ENCODE data around the gene PRPH. TPM values are rescaled to one million over a fixed set of nuclear protein-coding genes. Genes with fewer than 3 reads are reported as not detected.
A peak's percentile ranks its signal among the peaks of the same experiment; 100 is the strongest.

PRPH gene
- total and polyA plus RNA-seq, 7 donors, result 0.06 to 0.20 TPM; not detected in 5

DNA sequence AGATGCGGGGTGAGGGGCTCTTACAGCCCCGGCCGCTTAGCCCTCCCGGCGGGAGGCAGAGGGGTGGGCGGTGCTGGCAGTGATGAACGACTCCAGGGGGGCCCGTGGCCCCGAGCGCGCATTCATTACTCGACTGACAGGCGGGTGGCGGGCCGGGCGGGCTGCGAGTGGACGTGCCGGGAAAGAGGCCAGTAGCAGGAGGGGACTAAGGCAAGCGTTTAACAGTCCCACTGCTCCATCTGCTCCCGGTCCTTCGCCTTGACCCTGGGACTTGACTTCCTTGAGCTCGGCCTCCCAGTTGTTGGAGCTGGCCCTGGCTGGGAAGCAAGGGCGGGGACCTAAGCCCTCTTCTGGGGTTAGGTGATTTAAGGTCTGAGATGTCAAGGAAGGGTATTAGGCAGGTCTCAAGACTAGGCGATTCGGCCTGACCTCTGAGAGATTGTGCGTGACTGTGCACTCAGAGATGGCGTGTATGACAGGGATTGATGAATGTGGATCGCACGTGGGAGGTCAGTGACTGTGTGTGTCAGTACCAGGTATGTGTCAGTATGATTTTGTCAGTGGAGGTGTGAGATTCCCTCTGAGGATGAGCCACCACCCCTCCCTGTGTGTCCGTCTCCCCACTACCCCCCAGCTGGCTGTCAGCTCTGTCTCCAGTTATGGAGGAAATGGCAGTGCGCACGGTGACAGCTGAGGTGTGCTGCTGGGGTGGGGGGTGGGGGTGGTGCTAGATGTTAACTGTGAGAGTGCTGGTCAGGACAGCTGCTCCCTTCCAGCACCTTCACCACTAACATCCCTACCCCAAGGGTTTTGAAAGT lies 48.2 kb downstream of the PRPH start:
- Histone ChIP-seq H3K27me3 (ENCODE audit: insufficient read depth in 3 of 3, low read length in 2 of 3) (peaks cover 0 to 75% (median 29%) of the 10 kb centered on the region in 3 donors), H3K4me1 (peaks cover 40% of the 10 kb centered on the region)
- intact Hi-C loops (cut with DNase I), result loop anchor here in 1 of 2 donors (2.0 kb wide), 1 partner anchor 54 kb away; no protein-coding TSS in a partner anchor

DNA sequence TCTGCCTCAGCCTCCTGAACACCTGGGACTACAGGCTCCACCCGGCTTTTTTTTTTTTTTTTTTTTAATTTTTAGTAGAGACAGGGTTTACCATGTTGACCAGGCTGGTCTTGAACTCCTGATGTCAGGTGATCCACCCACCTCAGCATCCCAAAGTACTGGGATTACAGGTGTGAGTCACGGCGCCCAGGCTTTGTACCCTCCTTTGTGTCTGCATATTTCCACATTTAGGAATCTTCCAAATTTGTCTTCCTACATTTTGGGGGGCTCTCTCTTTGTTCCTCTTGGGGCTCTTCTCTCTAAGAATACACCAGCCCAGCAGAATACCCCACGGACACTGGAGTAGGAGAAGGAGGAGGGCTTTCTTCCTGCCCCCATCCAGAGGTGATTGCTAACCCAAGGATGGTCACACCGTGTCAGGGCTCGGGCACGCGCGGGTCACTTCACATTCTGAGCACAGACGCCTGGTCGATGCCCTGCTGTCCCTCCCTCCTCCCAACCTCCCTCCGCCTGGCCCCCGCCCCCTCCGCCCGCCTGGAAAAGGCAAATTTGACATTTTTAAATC lies 49.6 kb downstream of the PRPH start:
- intact Hi-C loops (cut with DNase I), result no loop called here
- 33 to 34% (median 34%) methylated on average over 13 to 15 of the region's 15 CpGs for WGBS, 3 donors
- no peak for ATAC-seq
- peaks cover 40% of the 10 kb centered on the region for H3K4me1 ChIP-seq
- peak overlapping the region; percentile 63 for H3K4me3 ChIP-seq
- H3K27me3 ChIP-seq (ENCODE audit: insufficient read depth in 3 of 3, low read length in 2 of 3), result peaks cover 0 to 81% (median 32%) of the 10 kb centered on the region in 3 donors
- no peaks in the 10 kb centered on the region for H3K36me3 ChIP-seq (ENCODE audit: insufficient read depth in 1 of 2, low read depth in 1 of 2)
- H3K9me3 ChIP-seq, result no peaks in the 10 kb centered on the region
- no peak overlapping the region for H3K27ac ChIP-seq
- DNase-seq, result no peak
- TF ChIP-seq, protein P1, sequence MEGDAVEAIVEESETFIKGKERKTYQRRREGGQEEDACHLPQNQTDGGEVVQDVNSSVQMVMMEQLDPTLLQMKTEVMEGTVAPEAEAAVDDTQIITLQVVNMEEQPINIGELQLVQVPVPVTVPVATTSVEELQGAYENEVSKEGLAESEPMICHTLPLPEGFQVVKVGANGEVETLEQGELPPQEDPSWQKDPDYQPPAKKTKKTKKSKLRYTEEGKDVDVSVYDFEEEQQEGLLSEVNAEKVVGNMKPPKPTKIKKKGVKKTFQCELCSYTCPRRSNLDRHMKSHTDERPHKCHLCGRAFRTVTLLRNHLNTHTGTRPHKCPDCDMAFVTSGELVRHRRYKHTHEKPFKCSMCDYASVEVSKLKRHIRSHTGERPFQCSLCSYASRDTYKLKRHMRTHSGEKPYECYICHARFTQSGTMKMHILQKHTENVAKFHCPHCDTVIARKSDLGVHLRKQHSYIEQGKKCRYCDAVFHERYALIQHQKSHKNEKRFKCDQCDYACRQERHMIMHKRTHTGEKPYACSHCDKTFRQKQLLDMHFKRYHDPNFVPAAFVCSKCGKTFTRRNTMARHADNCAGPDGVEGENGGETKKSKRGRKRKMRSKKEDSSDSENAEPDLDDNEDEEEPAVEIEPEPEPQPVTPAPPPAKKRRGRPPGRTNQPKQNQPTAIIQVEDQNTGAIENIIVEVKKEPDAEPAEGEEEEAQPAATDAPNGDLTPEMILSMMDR (IDR thresholded peaks at IDR 0.05), result no peak

More for the DNA sequence above, 48.2 kb downstream of the PRPH start:
- ATAC-seq (no peak), DNase-seq (no peak)
- TF ChIP-seq, protein P1 (IDR thresholded peaks at IDR 0.05), result no peak
- WGBS, 3 donors, result 3 to 6% (median 4%) methylated on average over 25 to 33 of the region's 33 CpGs
- Histone ChIP-seq H3K4me3 (peak overlapping the region; percentile 61), H3K27ac (no peak overlapping the region), H3K36me3 (ENCODE audit: insufficient read depth in 1 of 2, low read depth in 1 of 2) (no peaks in the 10 kb centered on the region), H3K9me3 (no peaks in the 10 kb centered on the region)

DNA sequence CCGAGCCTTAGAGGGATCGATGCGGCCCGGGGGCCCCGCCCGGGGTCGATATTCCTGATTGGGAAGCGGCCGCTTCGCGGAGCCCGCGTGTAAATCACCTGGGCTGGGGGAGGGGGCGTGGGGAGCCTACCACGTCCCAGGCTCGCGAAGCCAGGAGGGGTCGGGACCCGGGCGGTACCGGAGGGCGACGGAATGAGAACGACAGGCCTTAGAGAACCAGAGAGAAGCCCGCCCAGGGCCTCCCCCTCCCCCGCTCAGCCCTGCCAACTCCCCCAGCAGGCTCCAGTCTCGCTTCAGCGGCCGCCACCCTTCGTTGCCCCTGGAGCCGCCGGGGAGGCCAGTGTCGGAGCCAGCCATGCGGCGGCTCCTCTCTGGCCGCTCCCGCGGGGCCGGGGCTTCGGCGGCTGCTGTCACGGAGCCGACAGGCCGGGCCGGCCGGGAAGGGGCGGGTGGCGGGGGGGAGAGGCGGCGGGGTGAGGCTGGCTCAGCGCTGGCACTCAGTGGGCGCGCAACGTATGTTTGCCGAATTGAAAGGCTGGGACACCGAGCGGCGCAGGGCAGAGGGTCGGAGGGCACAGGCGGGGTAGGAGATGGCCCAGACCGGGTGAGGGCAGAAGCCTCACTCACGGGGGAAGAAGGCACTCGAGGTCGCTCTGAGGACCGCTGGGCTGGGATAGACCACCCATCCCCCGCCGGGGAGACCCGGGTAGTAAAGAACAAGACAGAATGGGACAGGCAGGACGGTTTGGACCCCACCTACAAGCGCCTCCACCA lies 50.3 kb downstream of the PRPH start:
- WGBS, 3 donors, result 3% methylated on average over 45 to 70 of the region's 70 CpGs
- peaks cover 0 to 88% (median 31%) of the 10 kb centered on the region in 3 donors for H3K27me3 ChIP-seq (ENCODE audit: insufficient read depth in 3 of 3, low read length in 2 of 3)
- H3K9me3 ChIP-seq, result no peaks in the 10 kb centered on the region
- H3K27ac ChIP-seq, result no peak overlapping the region
- ATAC-seq (peak in 2 of 4 donors; percentile 14 to 18), DNase-seq (no peak)
- H3K36me3 ChIP-seq (ENCODE audit: insufficient read depth in 1 of 2, low read depth in 1 of 2), result no peaks in the 10 kb centered on the region
- H3K4me3 ChIP-seq, result peak overlapping the region; percentile 63
- TF ChIP-seq, protein P1 (IDR thresholded peaks at IDR 0.05), result no peak
- intact Hi-C loops (cut with DNase I), result no loop called here
- peaks cover 40% of the 10 kb centered on the region for H3K4me1 ChIP-seq

DNA sequence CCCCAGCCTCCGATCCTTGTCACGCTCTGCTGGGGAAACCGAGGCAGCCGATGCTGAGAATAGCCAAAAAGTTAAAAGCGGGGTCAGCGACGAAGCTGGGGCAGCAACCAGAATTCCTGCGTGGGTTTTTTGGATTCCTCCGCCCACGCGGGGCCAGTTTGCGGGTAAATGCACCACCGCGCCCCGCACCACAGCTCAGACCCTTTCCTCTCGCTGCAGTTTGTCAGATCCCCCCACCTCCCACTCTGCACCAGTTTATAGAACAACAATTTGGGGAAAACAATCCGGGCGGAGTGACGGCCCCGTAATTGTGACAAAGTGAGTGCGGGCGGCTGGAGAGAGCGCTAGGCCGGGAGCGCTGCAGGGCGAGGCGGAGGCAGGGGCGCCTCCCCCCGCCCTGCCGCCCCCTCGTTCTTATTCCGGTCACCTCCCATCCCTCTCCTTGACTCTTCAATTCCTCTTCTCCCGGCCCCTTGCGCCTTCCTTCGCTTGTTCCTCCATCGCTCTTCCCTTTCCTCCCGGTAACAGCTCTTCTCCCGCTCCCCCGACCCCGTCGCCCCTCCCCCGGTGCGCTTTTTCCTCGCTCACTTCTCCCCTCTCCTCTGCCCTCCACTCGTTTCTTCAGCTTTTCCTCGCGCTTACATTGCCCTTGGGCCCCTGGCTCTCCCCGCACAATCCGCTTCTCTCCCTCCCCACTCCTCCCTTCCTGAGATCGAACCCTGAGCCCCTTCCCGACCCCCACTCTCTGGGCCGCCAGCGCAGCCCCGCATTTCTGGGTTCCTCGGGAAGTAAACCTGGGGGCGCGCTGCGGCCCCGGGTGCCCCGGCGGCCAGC lies 51.1 kb downstream of the PRPH start:
- Histone ChIP-seq H3K36me3 (ENCODE audit: insufficient read depth in 1 of 2, low read depth in 1 of 2) (no peaks in the 10 kb centered on the region), H3K9me3 (no peaks in the 10 kb centered on the region), H3K27me3 (ENCODE audit: insufficient read depth in 3 of 3, low read length in 2 of 3) (peaks cover 0 to 96% (median 31%) of the 10 kb centered on the region in 3 donors), H3K4me3 (peak overlapping the region; percentile 63), H3K27ac (no peak overlapping the region), H3K4me1 (peaks cover 40% of the 10 kb centered on the region)
- intact Hi-C loops (cut with DNase I), result no loop called here
- 3% methylated on average over 49 to 61 of the region's 61 CpGs for WGBS, 3 donors
- ATAC-seq (no peak), DNase-seq (no peak)
- TF ChIP-seq, protein P1 (IDR thresholded peaks at IDR 0.05), result no peak

Measured in psoas muscle (tissue), 8 donors.